B cell (primary cell): ENCODE results near the gene TRAM2. TPM values are rescaled to one million over a fixed set of nuclear protein-coding genes. Genes with fewer than 3 reads are reported as not detected.
A peak's percentile ranks its signal among the peaks of the same experiment; 100 is the strongest.

Experiments used
- ATAC-seq: fragments of 200-7000 bp; cut with Tn5 transposase; one replicate; pipeline ENCODE4 v1.10.0; 2021; ENCODE audit warnings: low read depth, mild to moderate bottlenecking, moderate number of reproducible peaks, moderate library complexity
- CTCF ChIA-PET: fragments of 350-600 bp; sonication (Branson Sonifier 250); formaldehyde crosslinking; loops from one replicate; lab custom pipeline; 2021; ENCODE audit warnings: antibody characterized with exemption, inconsistent platforms; lab: Charles Lee
- POLR2A ChIA-PET: fragments of 350-600 bp; sonication (Branson Sonifier 250); formaldehyde crosslinking; loops from one replicate; lab custom pipeline; 2021; ENCODE audit warnings: antibody characterized with exemption; lab: Charles Lee
- DNase-seq: peaks from one replicate; pipeline ENCODE4 v3.0.0; 2013
- H2AFZ ChIP-seq: 2 replicates; pipeline ENCODE4 v1.6.1; 2012; ENCODE audit warnings: mild to moderate bottlenecking, low read depth, low read length; ENCODE audit not compliant: insufficient read depth, poor library complexity, severe bottlenecking
- H3K27ac ChIP-seq, 2 donors: 1 replicate in 1 of 2; 2 replicates in 1 of 2; pipeline ENCODE4 v1.5.1; 2012 to 2013; ENCODE audit warnings: low read length in 2 of 2, mild to moderate bottlenecking in 2 of 2, moderate library complexity in 1 of 2
- H3K27me3 ChIP-seq, 4 experiments: fragments of 200-600 bp in 1 of 4; sonication (generic) in 1 of 4; replicated peaks in 1 of 4; 1 replicate in 2 of 4; 2 replicates in 2 of 4; pipeline versions ENCODE4 v1.6.1 to v1.7.0; 2013 to 2016; ENCODE audit warnings: low read length in 3 of 4, mild to moderate bottlenecking in 2 of 4, mixed read lengths in 1 of 4, moderate library complexity in 1 of 4; ENCODE audit not compliant: insufficient read depth in 4 of 4, control insufficient read depth in 3 of 4; ENCODE audit errors: control extremely low read depth in 1 of 4
- H3K36me3 ChIP-seq, 2 experiments: replicated peaks in 1 of 2; 1 replicate in 1 of 2; 2 replicates in 1 of 2; pipeline versions ENCODE4 v1.6.1 to v1.7.1; 2013; ENCODE audit warnings: low read length in 1 of 2; ENCODE audit not compliant: insufficient read depth in 2 of 2, control insufficient read depth in 1 of 2; ENCODE audit errors: control extremely low read depth in 1 of 2, extremely low read depth in 1 of 2
- H3K4me1 ChIP-seq, 2 donors: fragments of 200-600 bp in 1 of 2; sonication (generic) in 1 of 2; 1 replicate in 1 of 2; 2 replicates in 1 of 2; pipeline versions ENCODE4 v1.5.1 to v1.6.1; 2013 to 2017; ENCODE audit warnings: low read length in 2 of 2; ENCODE audit not compliant: control insufficient read depth in 2 of 2, insufficient read depth in 2 of 2
- H3K4me2 ChIP-seq: replicated peaks from 2 replicates; pipeline ENCODE3; 2012; ENCODE audit warnings: mild to moderate bottlenecking, low read depth, low read length; ENCODE audit not compliant: poor library complexity, severe bottlenecking
- H3K4me3 ChIP-seq, 5 experiments: fragments of 200-600 bp in 1 of 5; sonication (generic) in 1 of 5; 1 replicate in 3 of 5; 2 replicates in 2 of 5; pipeline versions ENCODE4 v1.5.1 to v1.7.0; 2011 to 2016; ENCODE audit warnings: low read length in 4 of 5, mild to moderate bottlenecking in 4 of 5, low read depth in 2 of 5, control low read depth in 1 of 5, moderate library complexity in 1 of 5; ENCODE audit not compliant: insufficient read depth in 1 of 5; ENCODE audit errors: control extremely low read depth in 1 of 5, extremely low read depth in 1 of 5
- H3K79me2 ChIP-seq: fragments of 200-600 bp; sonication (generic); one replicate; pipeline ENCODE4 v1.6.0; 2016; ENCODE audit warnings: low read length; ENCODE audit not compliant: control insufficient read depth, insufficient read depth
- H3K9ac ChIP-seq: fragments of 200-600 bp; sonication (generic); 2 replicates; pipeline ENCODE4 v1.6.1; 2017; ENCODE audit warnings: mild to moderate bottlenecking, low read length, moderate library complexity
- H3K9me3 ChIP-seq, 3 donors: one replicate each; pipeline versions ENCODE4 v1.6.1 to v1.7.1; 2013; ENCODE audit warnings: low read length in 2 of 3; ENCODE audit not compliant: control insufficient read depth in 2 of 3, insufficient read depth in 1 of 3; ENCODE audit errors: control extremely low read depth in 1 of 3
- H4K20me1 ChIP-seq: 2 replicates; pipeline ENCODE4 v1.6.0; 2012; ENCODE audit warnings: mild to moderate bottlenecking, low read length; ENCODE audit not compliant: insufficient read depth, control insufficient read depth, poor library complexity, severe bottlenecking
- H3K27ac Mint-ChIP-seq: one replicate; pipeline ENCODE4 v1.8.0; 2021; ENCODE audit warnings: mixed read lengths
- H3K27me3 Mint-ChIP-seq: one replicate; pipeline ENCODE4 v1.8.0; 2021; ENCODE audit warnings: mixed read lengths
- H3K4me1 Mint-ChIP-seq: one replicate; pipeline ENCODE4 v1.8.0; 2021; ENCODE audit warnings: mixed read lengths
- H3K4me3 Mint-ChIP-seq: one replicate; pipeline ENCODE4 v1.8.0; 2021; ENCODE audit warnings: mixed read lengths
- H3K9me3 Mint-ChIP-seq: one replicate; pipeline ENCODE4 v1.8.0; 2022; ENCODE audit warnings: mixed read lengths; ENCODE audit not compliant: insufficient read depth
- EZH2 ChIP-seq: IDR thresholded peaks from 2 replicates; pipeline ENCODE4 v1.6.1; 2012; ENCODE audit warnings: borderline replicate concordance, low read depth, mild to moderate bottlenecking, moderate library complexity, low read length; ENCODE audit not compliant: insufficient read depth, poor library complexity, severe bottlenecking
- WGBS: methylation state at CpG from one replicate; pipeline ENCODE4 v1.1.5; 2013; ENCODE audit warnings: missing lambda C conversion rate; ENCODE audit not compliant: insufficient coverage; 5-methylcytosine and 5-hydroxymethylcytosine counted together
- intact Hi-C: fragments of 100-400 bp; cut with micrococcal nuclease; formaldehyde crosslinking; loops from one replicate; pipeline ENCODE4 v1.10.0; 2022
- polyA plus RNA-seq: library from polyadenylated mRNA; depleted of rRNA; stranded (reverse); fragments of >200 nt; gene quantifications from 2 replicates; pipeline ENCODE4 v1.2.3, GENCODE V29; 2012
- total RNA-seq, 2 donors: library from RNA; stranded (reverse); fragments of 120-200 nt in 1 of 2; gene quantifications; 1 replicate in 1 of 2; 2 replicates in 1 of 2; pipeline versions ENCODE4 v1.2.3 to v1.2.4, GENCODE V29; 2013 to 2022
- TF ChIP-seq, protein P1 (sequence below): fragments of 200-600 bp; IDR thresholded peaks from one replicate; pipeline ENCODE4 v1.8.0; 2022; ENCODE audit warnings: antibody characterized with exemption, mild to moderate bottlenecking

The TRAM2 gene
- total and polyA plus RNA-seq, 2 donors (not counting 1 experiment from before 2014, with no cell fraction given), result 9.0 to 13.3 TPM

DNA sequence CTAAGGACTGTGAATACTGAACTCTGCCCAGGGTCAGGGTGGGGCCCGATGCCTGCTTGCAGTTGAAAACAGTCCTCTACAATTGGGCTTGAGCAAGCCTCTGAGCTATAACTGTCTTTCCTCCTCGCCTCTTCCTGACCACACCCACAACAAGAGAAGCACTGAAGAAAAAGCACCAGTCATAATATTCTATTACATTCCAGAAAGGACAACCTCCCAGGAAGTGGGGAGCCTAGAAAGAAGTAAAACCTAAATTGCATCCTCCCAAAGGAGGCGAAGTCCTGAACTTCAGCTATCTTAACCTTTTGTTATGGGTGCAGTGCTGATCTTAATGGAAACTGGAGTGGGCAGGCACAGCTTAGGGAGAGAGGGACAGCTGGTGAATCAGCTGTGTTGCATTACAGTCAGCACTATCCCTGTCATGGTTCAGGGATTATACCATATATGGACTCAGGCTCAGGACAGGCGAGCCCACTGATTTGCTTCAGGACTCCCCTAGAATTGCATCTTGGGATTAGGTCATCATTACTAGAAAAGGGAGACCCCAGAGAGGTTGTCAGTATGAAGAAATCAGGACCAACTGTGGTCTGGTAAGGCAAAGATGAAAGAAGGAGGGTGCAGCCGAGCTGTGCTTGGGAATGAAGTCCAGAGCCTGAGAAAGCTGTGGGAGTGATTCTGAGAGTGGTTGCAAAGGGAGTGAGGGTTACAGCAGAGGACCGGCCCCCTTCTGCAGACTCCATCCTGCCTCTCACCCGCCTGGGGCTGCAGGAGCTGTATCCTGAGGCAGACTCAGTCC lies 18.3 kb upstream of the TRAM2 start:
- intact Hi-C loops, result no loop called here
- Histone ChIP-seq H2AFZ (no peak overlapping the region), H3K27ac (no peak overlapping the region), H3K79me2 (no peaks in the 10 kb centered on the region), H3K4me2 (peak overlapping the region; percentile 11), H3K4me3 (no peak overlapping the region), H3K36me3 (no peaks in the 10 kb centered on the region), H3K4me1 (peaks cover 6 to 26% of the 10 kb centered on the region in 2 donors), H3K27me3 (no peaks in the 10 kb centered on the region), H3K9ac (no peak overlapping the region), H4K20me1 (no peaks in the 10 kb centered on the region), H3K9me3 (no peaks in the 10 kb centered on the region)
- Mint-ChIP-seq H3K27ac (no peak overlapping the region), H3K4me1 (peaks cover 19% of the 10 kb centered on the region), H3K9me3 (no peaks in the 10 kb centered on the region), H3K4me3 (no peak overlapping the region), H3K27me3 (no peaks in the 10 kb centered on the region)
- DNase-seq (no peak), ATAC-seq (no peak)
- ChIA-PET POLR2A (interaction anchor here (1.0 kb wide), 1 partner anchor 18 kb away, joined by 5 read pairs; the partner anchor contains the start of gene TRAM2), CTCF (interaction anchor here (0.7 to 5.9 kb wide), 4 partner anchors 12 to 178 kb away, joined by 3 to 52 read pairs (median 3); no protein-coding TSS in a partner anchor)
- TF ChIP-seq, protein P1, sequence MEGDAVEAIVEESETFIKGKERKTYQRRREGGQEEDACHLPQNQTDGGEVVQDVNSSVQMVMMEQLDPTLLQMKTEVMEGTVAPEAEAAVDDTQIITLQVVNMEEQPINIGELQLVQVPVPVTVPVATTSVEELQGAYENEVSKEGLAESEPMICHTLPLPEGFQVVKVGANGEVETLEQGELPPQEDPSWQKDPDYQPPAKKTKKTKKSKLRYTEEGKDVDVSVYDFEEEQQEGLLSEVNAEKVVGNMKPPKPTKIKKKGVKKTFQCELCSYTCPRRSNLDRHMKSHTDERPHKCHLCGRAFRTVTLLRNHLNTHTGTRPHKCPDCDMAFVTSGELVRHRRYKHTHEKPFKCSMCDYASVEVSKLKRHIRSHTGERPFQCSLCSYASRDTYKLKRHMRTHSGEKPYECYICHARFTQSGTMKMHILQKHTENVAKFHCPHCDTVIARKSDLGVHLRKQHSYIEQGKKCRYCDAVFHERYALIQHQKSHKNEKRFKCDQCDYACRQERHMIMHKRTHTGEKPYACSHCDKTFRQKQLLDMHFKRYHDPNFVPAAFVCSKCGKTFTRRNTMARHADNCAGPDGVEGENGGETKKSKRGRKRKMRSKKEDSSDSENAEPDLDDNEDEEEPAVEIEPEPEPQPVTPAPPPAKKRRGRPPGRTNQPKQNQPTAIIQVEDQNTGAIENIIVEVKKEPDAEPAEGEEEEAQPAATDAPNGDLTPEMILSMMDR, result no peak
- TF ChIP-seq EZH2, result no peak
- 71% methylated on average over 5 of the region's 7 CpGs for WGBS

DNA sequence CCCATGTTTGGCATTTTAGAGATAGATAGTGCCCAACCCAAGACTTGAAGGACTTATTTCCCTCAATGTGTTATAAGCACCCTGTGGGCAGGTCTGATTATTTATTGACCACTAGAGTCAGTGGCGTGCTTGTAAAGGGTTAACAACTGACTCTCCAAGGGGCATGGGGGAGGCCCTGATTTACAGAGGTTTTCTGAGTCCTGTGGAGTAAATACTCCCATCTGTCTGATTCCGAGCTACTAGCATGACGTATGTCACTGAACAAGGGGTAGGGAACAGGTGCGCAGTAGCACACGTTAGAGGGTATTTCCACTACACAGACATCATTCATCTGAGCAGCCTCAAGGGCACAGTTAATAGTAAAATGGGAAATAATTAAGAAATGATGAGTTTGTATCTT lies 17.4 kb upstream of the TRAM2 start:
- Histone ChIP-seq H3K79me2 (no peaks in the 10 kb centered on the region), H2AFZ (no peak overlapping the region), H3K9me3 (no peaks in the 10 kb centered on the region), H3K27ac (no peak overlapping the region), H3K4me2 (no peak overlapping the region), H3K4me3 (no peak overlapping the region), H3K9ac (no peak overlapping the region), H3K4me1 (peaks cover 6 to 26% of the 10 kb centered on the region in 2 donors), H4K20me1 (no peaks in the 10 kb centered on the region), H3K27me3 (no peaks in the 10 kb centered on the region), H3K36me3 (no peaks in the 10 kb centered on the region)
- WGBS, result 83% methylated on average over 3 of the region's 5 CpGs
- H3K27me3 Mint-ChIP-seq, result no peaks in the 10 kb centered on the region
- DNase-seq (no peak), ATAC-seq (no peak)
- H3K9me3 Mint-ChIP-seq, result no peaks in the 10 kb centered on the region
- intact Hi-C loops, result no loop called here
- no peak for TF ChIP-seq EZH2
- TF ChIP-seq, protein P1, result no peak
- CTCF ChIA-PET, result interaction anchor here (1.0 to 5.9 kb wide), 3 partner anchors 46 to 177 kb away, joined by 3 to 52 read pairs (median 3); no protein-coding TSS in a partner anchor
- peaks cover 19% of the 10 kb centered on the region for H3K4me1 Mint-ChIP-seq
- no peak overlapping the region for H3K27ac Mint-ChIP-seq
- H3K4me3 Mint-ChIP-seq, result no peak overlapping the region
- POLR2A ChIA-PET, result no interaction called here
